HG03378 (cell line): Measurements from ENCODE around the gene DDX1.
A peak's percentile ranks its signal among the peaks of the same experiment; 100 is the strongest.
"Not testable (repeated sequence)": the region's sequence is repeated elsewhere in the genome, so short reads cannot be mapped to it uniquely, and the experiment has no call there.

Experiments used
- ATAC-seq: cut with Tn5 transposase; IDR thresholded peaks from one replicate; pipeline ENCODE4 v1.9.1; 2021; ENCODE audit warnings: mild to moderate bottlenecking, moderate library complexity; ENCODE audit not compliant: unreplicated experiment

The DDX1 gene

DNA sequence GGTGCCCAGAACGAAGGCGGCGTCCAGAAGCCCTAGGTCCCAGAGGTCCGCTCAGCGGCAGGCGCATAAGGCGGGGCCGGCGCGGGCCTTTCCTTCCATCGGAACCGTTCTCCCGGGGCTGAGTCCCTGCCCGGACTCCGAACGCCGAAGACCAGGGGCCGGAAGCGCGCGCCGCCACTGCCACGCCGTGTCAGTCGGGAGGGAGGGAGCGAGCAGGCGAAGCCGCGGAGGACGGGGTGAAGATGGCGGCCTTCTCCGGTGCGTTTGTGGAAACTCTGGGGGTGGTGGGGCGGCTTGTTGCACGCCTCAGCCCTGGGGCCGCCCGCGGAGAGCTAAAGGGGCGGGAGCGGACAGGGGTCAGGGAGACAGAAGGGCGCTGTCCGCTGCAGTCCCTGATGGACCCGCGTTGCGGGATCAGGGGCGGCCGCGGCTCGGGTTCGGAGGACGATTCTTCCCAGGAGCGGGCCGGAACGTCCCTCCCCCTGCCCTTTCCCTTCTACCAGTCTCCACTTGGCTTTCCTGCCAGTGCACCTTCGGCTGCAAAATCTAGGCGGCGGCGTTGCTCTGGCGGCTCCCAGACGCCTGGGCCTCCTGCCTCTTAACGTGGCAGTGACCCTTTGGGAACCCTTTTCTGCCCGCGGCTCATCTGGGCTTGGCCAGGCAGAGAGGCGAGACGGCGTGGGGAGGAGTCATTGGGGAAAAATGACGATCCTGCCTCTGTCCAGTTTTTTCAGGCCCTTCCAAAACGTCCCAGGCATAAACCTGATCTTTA lies at the start of gene DDX1:
Gene DDX1 (plus strand): TSS at position 177 of the 772 bp plus-strand sequence. CDS start 66 bp downstream, at position 243.
- peak; percentile 83 for ATAC-seq

DNA sequence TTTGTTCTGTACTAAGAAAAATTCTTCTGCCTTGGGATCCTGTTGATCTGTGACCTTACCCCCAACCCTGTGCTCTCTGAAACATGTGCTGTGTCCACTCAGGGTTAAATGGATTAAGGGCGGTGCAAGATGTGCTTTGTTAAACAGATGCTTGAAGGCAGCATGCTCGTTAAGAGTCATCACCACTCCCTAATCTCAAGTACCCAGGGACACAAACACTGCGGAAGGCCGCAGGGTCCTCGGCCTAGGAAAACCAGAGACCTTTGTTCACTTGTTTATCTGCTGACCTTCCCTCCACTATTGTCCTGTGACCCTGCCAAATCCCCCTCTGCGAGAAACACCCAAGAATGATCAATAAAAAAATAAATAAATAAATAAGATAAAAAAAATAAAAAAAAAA lies 49.4 kb upstream of the DDX1 start:
- ATAC-seq: not testable (repeated sequence)

DNA sequence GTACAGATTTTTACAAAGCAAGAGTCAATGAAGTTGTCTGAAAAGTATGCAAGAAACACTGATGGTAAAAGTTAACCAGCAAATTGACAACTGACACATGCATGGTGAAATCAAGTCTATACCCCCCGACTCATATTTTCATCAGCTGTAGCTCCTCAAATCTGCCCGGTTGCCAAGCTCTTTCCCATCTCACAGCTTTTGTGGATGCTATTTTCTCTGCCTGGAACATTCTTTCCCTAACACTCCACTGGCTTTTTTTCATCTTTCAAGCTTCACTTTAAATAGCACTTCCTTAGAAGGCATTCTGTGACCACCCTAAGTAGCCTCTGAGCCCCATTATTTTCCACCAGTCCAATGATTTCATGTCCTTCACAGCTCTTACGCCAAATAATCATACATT lies 48.6 kb upstream of the DDX1 start:
- no peak for ATAC-seq

DNA sequence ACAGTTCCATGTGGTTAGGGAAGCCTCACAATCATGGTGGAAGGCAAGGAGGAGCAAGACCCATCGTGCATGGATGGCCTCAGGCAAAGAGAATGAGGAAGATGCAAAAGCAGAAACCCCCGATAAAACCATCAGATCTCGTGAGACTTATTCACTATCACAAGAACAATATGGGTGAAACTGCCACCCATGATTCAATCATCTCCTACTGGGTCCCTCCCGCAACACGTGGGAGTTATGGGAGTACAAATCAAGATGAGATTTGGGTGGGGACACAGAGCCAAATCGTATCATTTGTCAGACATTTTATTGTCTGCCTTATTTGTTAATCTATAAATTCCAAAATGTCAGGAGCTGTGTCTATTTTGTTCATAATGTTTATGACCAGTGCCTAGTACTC lies 48.1 kb upstream of the DDX1 start:
- ATAC-seq: no peak

DNA sequence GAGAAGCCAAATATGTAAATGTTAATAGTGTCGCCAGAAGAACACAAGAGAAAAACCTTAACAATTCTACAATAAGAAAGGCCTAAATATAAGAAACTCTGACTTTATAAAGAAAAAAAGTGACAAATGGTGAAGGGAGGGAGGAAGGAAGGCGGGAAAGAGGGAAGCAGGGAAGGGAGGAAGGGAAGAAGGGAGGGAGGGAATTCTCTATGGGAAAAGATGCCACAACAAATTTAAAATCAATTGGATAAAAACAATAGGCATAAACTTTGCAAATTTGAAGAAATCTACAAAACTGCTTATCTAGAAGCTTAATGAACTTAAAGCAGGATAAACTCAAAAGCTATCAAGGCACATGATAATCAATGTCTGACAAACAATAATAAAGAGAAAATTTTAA lies 47.4 kb upstream of the DDX1 start:
- no peak for ATAC-seq

DNA sequence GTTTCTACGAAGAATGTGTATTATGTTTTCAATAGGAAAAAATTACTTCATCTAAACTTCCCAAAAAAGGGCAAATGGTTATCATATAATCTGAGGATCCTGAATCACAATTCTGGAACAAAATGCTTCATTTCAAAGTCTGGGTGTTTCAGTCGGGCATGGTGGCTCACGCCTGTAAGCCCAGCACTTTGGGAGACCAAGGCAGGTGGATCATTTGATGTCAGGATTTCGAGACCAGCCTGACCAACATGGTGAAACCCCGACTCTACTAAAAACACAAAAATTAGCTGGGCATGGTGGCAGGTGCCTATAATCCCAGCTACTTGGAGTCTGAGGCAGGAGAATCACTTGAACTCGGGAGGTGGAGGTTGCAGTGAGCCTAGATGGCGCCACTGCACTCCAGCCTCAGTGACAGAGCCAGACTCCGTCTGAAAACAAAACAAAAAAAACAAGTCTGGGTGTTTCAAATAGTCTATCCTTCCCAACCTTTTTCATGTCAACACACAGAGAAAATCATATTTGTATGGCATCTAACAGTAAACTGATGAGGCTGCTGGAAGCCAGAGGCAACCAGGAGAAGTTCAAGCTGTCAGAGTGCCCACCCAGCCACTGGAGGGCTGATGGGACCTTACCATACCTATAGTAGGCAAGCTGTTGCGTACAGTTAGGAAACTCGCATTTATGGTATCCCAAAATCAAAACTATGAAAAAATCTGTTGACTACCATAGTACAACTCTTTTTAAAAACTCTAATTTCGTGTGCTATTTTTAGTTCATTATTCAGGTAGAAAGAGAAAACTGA lies 45.2 kb upstream of the DDX1 start:
- ATAC-seq: no peak

DNA sequence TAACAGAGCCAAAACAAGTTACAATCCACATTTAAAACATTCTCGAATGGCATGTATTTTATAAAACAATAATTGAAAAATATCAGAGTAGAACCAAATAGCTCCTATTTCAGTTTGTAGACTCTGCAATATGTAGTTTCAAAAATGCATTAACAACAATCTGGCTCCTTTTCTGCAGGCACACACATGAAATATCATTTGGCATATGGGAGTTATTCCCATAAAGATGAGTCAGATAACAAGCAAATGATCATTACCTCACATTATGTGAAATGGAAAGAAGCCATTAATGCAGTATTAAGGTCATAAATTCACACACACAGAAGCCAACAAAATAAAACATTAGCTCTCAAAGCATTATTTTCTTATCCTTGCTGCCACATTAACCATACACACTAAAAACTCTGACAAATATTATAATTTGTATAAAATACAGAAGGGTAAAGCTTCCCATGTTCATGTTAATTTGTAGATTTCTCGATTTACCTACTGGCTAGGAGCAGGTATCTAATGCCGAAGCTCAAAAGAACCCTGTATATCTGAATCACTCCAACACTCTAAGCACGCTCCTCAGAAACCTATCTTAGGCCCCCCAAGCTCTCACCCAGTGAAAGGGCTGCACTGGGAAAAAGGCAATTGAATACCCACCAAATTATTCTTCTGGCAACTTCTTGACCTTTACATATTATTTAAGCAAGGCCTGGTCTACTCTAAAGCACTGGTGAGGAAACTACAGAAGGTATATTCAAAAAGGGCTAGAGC lies 44.4 kb upstream of the DDX1 start:
- ATAC-seq: no peak

DNA sequence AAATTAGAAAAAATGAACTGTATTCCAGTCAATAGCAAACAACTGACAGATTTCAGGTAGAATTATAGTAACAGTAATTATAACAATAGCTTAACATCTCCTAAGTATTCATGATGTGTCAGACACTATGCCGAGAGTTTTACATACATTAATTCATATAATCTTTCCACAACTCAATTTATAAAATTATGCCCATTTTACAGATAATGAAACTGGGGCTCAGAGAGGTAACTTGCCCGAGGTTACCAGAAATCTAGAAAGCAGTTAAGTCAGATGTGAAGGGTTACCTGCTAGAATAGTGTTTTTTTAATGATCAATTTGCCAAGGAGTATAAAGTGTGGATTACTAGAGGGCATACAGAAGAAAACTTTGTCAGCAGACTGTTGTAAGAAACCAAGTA lies 42.7 kb upstream of the DDX1 start:
- no peak for ATAC-seq

DNA sequence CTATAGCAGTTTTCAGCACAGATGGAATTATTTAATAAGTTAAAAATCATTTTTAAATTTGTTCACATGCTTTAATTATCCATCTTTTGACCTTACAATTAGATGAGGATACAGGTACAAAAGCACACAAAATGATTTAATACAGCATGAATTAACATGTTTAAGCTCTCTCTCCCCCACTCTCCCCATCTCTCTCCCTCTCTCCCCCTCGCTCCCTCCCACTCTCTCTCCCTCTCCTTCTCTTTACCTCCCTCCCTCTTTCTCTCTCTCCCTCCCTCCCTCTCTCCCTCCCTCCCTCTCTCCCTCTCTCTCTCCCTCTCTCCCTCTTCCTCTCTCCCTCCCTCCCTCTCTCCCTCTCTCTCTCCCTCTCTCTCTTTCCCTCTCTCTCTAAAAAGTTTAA lies 38.1 kb upstream of the DDX1 start:
- ATAC-seq: no peak

DNA sequence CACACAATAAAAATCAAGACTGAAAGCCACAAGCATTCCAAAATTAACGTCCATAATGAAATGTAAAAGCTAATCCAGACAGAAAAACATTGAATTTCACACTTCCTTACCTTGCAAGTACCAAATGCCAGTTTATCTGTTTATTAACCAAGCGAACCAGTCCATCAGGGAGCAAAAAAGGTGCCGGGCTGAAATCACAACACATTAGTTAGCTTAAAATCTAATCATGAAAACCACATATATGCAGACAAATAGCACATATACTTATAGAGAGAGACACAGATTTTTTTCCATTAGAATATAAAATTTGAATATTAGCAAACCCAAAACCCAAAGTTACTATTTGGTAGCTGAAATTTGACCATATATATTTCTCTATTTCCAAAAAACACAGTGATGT lies 37.7 kb upstream of the DDX1 start:
- ATAC-seq: no peak

DNA sequence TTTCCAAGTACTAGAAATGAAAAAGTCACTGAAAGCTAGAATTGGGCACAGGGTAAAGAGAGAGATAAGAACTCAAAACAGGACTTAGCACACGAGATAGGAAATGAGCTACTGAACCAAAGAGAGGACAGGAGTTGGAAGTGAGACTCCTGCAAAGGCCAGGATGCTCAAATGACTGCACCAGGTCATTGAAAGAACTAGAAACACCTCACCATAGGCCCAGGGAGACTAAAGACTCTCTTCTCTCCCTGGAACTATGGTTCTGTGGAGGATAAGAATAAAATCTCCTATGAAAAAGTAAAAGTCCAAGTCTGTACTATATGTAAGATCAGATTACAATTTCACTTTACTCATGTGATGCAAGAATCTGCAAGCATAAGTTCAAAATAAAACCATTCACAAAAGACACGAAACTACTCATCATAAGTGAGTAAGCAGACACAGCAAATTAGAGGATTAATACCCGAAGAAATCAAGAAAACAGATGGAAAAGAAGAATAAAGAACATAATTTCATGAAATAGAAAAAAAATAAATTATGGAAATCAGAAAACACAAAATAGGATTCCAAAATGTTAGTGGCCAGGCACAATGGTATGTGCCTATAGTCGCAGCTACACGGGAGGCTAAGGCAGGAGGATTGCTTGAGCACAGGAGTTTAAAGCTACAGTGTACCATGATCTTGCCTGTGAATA lies 37.0 kb upstream of the DDX1 start:
- no peak for ATAC-seq

DNA sequence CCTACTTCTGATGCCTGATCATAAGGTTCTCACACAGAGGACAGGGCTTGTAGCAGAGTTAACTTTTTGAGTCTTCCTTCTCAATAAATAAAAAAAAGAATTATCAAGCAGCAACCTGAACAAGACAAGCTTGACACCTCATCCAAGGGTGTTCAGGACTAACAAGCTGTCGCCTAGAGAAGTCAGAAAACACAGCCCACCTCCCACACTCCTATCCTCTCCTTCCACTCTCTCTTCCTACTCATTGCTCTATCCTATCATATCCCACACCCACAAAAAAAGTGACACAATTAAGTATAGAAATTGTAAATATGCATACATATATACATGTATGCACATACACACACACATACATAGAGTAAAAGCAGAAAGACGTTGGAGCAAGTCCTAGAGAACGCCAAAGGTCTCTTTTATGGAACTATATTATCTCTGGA lies 35.9 kb upstream of the DDX1 start:
- ATAC-seq: no peak

DNA sequence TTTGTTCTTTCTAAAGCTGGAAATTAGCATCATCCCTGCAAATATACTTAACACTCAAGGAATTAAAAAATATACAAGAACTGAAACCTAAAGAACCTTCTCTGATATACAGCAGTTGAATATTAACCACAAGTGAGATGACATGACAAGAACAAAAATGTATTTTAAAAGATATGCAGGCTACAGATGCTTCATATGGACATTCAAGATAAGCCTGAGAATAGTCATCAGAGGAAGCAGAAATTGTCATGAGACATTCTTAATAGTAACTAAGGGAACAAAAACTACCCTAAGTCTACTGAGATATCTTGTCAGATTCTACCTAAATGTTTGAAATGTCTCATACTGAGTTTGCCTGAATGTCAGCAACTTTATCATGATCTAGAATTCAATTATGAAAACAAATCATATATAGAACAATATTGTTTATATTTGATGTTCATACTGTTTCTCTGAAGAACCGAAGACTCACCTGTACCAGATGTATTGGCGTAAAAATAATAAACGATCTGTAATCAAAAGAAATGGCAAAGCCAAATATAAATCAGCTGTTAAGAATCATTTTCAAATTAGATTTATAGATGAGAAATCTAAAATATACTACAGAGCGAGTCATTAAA lies 35.2 kb upstream of the DDX1 start:
- ATAC-seq: no peak

DNA sequence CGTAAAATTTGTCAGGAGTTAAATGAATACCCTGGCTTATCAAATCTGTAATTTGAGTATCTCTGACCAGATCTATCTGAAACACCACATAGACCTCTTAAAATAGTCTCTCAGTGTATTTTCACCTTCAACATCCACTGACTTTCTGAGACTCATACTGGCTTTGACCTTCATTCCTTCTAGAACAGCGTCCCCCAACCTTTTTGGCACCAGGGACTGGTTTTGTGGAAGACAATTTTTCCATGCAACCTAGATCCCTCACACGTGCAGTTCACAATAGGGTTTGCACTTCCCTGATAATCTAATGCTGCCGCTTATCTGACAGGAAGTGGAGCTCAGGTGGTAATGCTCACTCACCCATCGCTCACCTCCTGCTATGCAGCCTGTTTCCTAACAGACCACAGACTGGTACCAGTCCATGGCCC lies 33.8 kb upstream of the DDX1 start:
- no peak for ATAC-seq

DNA sequence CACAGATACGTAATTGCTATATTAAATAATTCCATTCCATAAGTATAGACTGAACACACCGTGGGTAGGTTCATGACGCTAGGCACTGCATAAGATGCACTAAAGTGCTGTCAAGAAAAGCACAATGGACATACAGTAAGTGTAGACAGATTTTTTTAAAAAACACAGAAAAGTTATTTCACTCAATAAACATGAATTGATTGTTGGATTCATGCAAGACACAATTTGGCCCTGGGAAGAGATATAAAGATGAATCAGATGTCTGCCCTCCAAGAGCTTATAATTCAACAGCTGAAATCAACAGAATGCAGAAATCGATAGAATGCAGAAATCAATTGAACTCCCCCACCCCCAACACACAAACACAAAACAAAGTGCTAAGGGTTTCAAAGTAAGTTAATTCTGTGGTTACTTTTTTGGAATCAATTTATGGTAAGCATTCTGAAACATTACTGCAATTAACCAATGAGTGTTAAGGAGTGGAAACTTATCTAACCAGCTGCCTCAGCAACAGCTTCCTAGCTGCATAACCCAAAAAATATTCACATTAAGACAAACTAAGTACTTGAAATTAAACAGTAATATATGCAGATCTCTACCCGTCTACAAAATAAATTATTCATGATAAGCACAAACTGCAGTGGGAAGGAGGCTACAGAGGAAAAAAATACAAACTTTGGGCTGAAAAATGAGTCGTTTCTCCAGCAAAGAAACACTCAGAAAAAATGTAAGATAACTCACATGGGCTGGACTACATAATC lies 32.1 kb upstream of the DDX1 start:
- no peak for ATAC-seq

DNA sequence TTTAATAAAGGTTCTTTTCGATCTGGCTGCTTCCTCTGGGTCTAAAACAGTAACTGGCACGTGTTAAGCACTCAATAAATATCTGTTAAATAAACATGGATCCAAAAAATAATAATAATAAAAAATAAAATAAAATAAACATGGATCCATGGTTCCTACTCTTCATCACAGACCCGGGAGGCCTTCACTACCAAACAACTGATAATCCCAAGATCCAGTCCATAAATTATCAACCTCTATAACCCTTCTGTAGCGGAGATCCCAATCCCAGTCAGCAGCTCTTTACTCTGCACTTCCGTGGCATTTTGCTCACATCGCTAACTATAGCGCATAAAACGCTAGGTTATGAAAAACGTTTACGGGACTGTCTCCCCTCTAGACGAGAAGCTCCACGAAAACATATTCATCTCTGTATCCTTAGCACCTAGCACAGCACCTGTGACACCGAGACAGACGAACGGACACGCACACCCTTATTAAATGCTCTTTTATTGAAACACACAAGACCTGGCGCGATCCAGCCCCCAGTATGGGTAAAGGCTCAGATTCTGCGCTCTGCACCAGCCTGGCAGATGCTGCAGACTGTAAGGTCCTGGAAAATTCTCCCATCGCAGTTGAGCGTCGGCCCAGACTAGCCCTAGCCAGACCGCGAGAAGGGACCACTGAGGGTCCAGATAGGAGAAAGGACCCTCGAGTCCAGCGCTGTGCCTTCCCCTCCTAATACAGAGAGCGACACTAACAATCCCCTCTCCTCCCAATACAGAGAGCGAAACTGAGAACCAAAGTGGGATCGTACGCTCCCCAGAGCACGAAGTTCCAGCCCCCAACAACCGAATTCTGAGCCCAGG lies 31.3 kb upstream of the DDX1 start:
- peak; percentile 43 for ATAC-seq

DNA sequence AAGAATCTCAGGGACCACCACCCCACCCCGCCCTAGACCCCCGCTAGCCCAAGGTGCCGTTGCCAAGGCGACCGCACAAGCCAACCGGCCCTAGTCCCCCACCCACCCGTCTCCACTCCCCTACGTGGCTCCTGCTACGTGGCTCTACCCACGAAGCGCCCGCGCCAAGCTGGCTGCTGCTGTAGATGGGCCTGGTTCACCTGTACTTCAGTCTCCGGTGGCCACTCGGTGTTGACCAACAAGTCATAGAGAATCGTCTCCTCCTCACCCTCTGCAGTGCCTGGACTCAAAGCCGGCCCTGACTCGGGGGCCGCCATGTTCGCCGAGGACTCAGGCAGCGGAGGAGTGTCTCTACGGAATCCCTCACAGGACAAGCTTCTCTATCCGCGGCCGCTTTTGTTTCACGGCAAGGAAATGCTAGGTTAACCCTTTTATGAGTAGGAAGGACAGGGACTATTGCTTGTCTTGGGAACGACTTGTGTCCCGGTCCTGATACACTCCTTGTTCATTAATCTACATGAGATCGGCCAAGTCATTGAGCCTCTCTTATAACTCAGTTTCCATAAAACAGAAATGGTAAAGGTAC lies 30.6 kb upstream of the DDX1 start, which contains the start of gene NBAS:
Gene NBAS (minus strand): TSS at position 347 of the 586 bp plus-strand sequence. CDS start 30 bp downstream, at position 317.
- peak; percentile 80 for ATAC-seq
